Ishikawa (cell line): ENCODE results near the gene HHIP.

Experiments
- CEBPB ChIP-seq: IDR thresholded peaks from 2 replicates; pipeline ENCODE4 v1.6.1; 2012
- CREB1 ChIP-seq: IDR thresholded peaks from 2 replicates; pipeline ENCODE4 v1.6.1; 2012; ENCODE audit warnings: low read depth
- EGR1 ChIP-seq: IDR thresholded peaks from 2 replicates; pipeline ENCODE4 v1.6.1; 2012
- EP300 ChIP-seq: IDR thresholded peaks from 2 replicates; pipeline ENCODE4 v1.6.1; 2012; ENCODE audit warnings: borderline replicate concordance
- FOXM1 ChIP-seq: IDR thresholded peaks from 2 replicates; pipeline ENCODE4 v1.6.1; 2012; ENCODE audit warnings: low read depth, borderline replicate concordance
- MAX ChIP-seq: IDR thresholded peaks from 2 replicates; pipeline ENCODE4 v1.6.1; 2012
- NFIC ChIP-seq: IDR thresholded peaks from 2 replicates; pipeline ENCODE4 v1.6.1; 2012
- RAD21 ChIP-seq: IDR thresholded peaks from 2 replicates; pipeline ENCODE4 v1.6.1; 2012; ENCODE audit warnings: low read depth
- TAF1 ChIP-seq: IDR thresholded peaks from 2 replicates; pipeline ENCODE4 v1.6.1; 2012; ENCODE audit warnings: low read depth, mild to moderate bottlenecking
- TCF12 ChIP-seq: IDR thresholded peaks from 2 replicates; pipeline ENCODE4 v1.6.1; 2012; ENCODE audit warnings: low read depth
- TEAD4 ChIP-seq: IDR thresholded peaks from 2 replicates; pipeline ENCODE4 v1.6.1; 2012
- USF1 ChIP-seq: IDR thresholded peaks from 2 replicates; pipeline ENCODE4 v1.6.1; 2012
- YY1 ChIP-seq: IDR thresholded peaks from 2 replicates; pipeline ENCODE4 v1.6.1; 2012; ENCODE audit warnings: low read depth
- ZBTB7A ChIP-seq: IDR thresholded peaks from 2 replicates; pipeline ENCODE4 v1.6.1; 2012; ENCODE audit warnings: low read depth
- TF ChIP-seq, protein P1 (sequence below): IDR thresholded peaks from 2 replicates; pipeline ENCODE4 v1.6.1; 2012; ENCODE audit warnings: low read depth, mild to moderate bottlenecking

Gene HHIP

GRCh38 chr4:144647590-144647989, 1.6 kb downstream of the HHIP start:
- TF ChIP-seq CEBPB: no peak
- TF ChIP-seq, protein P1, sequence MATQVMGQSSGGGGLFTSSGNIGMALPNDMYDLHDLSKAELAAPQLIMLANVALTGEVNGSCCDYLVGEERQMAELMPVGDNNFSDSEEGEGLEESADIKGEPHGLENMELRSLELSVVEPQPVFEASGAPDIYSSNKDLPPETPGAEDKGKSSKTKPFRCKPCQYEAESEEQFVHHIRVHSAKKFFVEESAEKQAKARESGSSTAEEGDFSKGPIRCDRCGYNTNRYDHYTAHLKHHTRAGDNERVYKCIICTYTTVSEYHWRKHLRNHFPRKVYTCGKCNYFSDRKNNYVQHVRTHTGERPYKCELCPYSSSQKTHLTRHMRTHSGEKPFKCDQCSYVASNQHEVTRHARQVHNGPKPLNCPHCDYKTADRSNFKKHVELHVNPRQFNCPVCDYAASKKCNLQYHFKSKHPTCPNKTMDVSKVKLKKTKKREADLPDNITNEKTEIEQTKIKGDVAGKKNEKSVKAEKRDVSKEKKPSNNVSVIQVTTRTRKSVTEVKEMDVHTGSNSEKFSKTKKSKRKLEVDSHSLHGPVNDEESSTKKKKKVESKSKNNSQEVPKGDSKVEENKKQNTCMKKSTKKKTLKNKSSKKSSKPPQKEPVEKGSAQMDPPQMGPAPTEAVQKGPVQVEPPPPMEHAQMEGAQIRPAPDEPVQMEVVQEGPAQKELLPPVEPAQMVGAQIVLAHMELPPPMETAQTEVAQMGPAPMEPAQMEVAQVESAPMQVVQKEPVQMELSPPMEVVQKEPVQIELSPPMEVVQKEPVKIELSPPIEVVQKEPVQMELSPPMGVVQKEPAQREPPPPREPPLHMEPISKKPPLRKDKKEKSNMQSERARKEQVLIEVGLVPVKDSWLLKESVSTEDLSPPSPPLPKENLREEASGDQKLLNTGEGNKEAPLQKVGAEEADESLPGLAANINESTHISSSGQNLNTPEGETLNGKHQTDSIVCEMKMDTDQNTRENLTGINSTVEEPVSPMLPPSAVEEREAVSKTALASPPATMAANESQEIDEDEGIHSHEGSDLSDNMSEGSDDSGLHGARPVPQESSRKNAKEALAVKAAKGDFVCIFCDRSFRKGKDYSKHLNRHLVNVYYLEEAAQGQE: no peak
- TF ChIP-seq EGR1: no peak
- no peak for TF ChIP-seq FOXM1
- TF ChIP-seq EP300: no peak
- no peak for TF ChIP-seq ZBTB7A

DNA sequence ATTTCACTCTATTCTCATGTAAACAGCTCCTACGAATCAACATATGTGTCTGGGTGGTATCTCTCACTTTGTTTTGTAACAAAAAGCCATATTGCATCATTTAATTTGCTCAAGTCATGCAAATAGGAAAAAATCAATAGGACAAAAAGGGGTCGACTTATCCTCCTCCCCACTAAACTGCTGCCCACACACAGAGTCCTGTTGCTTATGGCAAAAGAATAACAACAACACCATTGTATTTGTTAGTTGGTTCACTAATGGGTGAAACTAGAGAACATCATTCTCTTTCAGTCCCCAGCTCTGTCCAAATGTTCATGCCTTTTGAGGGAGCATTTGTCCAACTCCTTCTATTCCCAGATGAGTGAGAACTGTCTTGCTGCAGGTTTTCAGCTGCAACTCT, 2.1 kb downstream of the HHIP start:
- TF ChIP-seq ZBTB7A (no peak), FOXM1 (no peak), CREB1 (no peak), EP300 (no peak), TCF12 (no peak), TEAD4 (no peak), USF1 (no peak), EGR1 (no peak), RAD21 (no peak), YY1 (no peak), MAX (no peak), NFIC (no peak), CEBPB (no peak), TAF1 (no peak)
- TF ChIP-seq, protein P1: no peak

GRCh38 chr4:144649646-144650045, 3.7 kb downstream of the HHIP start:
- TF ChIP-seq FOXM1: no peak
- no peak for TF ChIP-seq EP300
- no peak for TF ChIP-seq TAF1
- no peak for TF ChIP-seq NFIC
- no peak for TF ChIP-seq EGR1

DNA sequence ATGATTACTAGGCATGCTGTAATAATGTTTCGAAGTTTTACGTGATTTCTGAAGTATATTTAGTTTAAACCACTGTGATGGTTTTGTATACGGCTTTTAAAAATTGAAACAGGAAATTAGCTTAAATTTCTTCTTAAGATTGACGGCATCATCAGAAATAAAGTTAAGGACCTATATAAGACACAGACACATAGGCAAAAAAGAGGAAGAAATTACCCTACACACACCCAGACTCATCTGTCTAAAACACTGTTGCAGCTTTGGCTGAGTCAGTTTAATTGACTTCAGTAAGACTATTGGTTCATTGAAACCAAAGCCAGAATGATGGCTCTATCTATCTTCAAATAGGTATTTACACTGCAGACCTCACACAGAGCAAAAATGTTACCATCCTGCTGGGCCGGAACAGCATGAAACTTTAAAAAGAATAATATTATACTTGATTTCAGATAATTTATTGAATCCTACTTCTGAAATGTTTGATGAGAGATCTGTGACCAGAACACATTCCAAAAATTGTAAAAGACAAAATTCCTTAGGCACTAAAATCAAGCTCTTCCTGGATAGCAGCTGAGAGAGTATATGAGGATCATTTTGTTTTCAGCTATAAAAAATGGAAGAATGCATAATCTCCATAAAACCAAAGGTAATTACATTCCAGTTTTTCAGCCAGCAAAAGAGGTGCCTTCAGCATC, 4.5 kb downstream of the HHIP start:
- TF ChIP-seq RAD21: no peak
- no peak for TF ChIP-seq NFIC
- no peak for TF ChIP-seq CREB1
- no peak for TF ChIP-seq CEBPB
- TF ChIP-seq USF1: no peak
- TF ChIP-seq TEAD4: no peak
- TF ChIP-seq MAX: no peak
- TF ChIP-seq EGR1: no peak
- TF ChIP-seq TCF12: no peak
- no peak for TF ChIP-seq ZBTB7A
- no peak for TF ChIP-seq TAF1
- TF ChIP-seq FOXM1: no peak
- TF ChIP-seq, protein P1: no peak
- no peak for TF ChIP-seq YY1
- TF ChIP-seq EP300: no peak
